Neural cell (in vitro differentiated cells): ENCODE measurements around the gene PTRH2.

Experiments
- CTCF ChIP-seq: fragments of 450-650 bp; IDR thresholded peaks from 2 replicates; pipeline ENCODE4 v1.5.1; 2014; ENCODE audit warnings: antibody characterized with exemption, mild to moderate bottlenecking, moderate library complexity; ENCODE audit not compliant: poor library complexity, severe bottlenecking
- EP300 ChIP-seq: fragments of 450-650 bp; conservative IDR thresholded peaks from 2 replicates; pipeline ENCODE4 v1.6.1; 2014; ENCODE audit warnings: antibody characterized with exemption, mild to moderate bottlenecking, moderate library complexity; ENCODE audit not compliant: poor library complexity, severe bottlenecking
- MXI1 ChIP-seq: fragments of 450-650 bp; conservative IDR thresholded peaks from 2 replicates; pipeline ENCODE4 v1.6.1; 2014; ENCODE audit warnings: antibody characterized with exemption, mild to moderate bottlenecking; ENCODE audit not compliant: poor library complexity, severe bottlenecking
- POLR2AphosphoS5 ChIP-seq: IDR thresholded peaks from 2 replicates; pipeline ENCODE4 v1.6.1; 2012
- REST ChIP-seq: IDR thresholded peaks from 2 replicates; pipeline ENCODE4 v1.6.1; 2012; ENCODE audit warnings: borderline replicate concordance
- SMC3 ChIP-seq: fragments of 450-650 bp; conservative IDR thresholded peaks from 2 replicates; pipeline ENCODE4 v1.6.1; 2014; ENCODE audit warnings: antibody characterized with exemption, mild to moderate bottlenecking, moderate library complexity; ENCODE audit not compliant: poor library complexity

GRCh38 chr17:59754552-59754951 lies 47.3 kb upstream of the PTRH2 start:
- TF ChIP-seq EP300 (no peak), CTCF (no peak), MXI1 (no peak), SMC3 (no peak), REST (no peak), POLR2AphosphoS5 (no peak)
